Mucosa of rectum (tissue), 2 donors: ENCODE data around the gene NSD1.
A peak's percentile ranks its signal among the peaks of the same experiment; 100 is the strongest.

Source experiments
- H3K27ac ChIP-seq, 2 donors: one replicate each; pipeline ENCODE4 v1.7.0; 2013; ENCODE audit warnings: inconsistent platforms in 2 of 2, low read depth in 2 of 2, low read length in 2 of 2
- H3K27me3 ChIP-seq, 2 donors: one replicate each; pipeline ENCODE4 v1.7.0; 2013; ENCODE audit warnings: low read length in 2 of 2; ENCODE audit not compliant: control insufficient read depth in 2 of 2, insufficient read depth in 2 of 2
- H3K36me3 ChIP-seq, 2 donors: one replicate each; pipeline ENCODE4 v1.7.0; 2013; ENCODE audit warnings: low read length in 2 of 2; ENCODE audit not compliant: control insufficient read depth in 2 of 2, insufficient read depth in 2 of 2
- H3K4me1 ChIP-seq, 2 donors: one replicate each; pipeline ENCODE4 v1.7.0; 2013; ENCODE audit warnings: low read length in 2 of 2, mild to moderate bottlenecking in 1 of 2; ENCODE audit not compliant: control insufficient read depth in 2 of 2, insufficient read depth in 2 of 2
- H3K4me3 ChIP-seq, 2 donors: one replicate each; pipeline ENCODE4 v1.7.0; 2013; ENCODE audit warnings: low read length in 2 of 2
- H3K9ac ChIP-seq, 2 donors: one replicate each; pipeline ENCODE4 v1.7.0; 2013; ENCODE audit warnings: low read length in 2 of 2, low read depth in 1 of 2, mild to moderate bottlenecking in 1 of 2
- H3K9me3 ChIP-seq, 2 donors: one replicate each; pipeline ENCODE4 v1.7.0; 2013; ENCODE audit warnings: low read length in 2 of 2; ENCODE audit not compliant: control insufficient read depth in 2 of 2
- donor health status: healthy.
- donor health status: Normal muscosa, but diverticular disease.

Gene NSD1

DNA sequence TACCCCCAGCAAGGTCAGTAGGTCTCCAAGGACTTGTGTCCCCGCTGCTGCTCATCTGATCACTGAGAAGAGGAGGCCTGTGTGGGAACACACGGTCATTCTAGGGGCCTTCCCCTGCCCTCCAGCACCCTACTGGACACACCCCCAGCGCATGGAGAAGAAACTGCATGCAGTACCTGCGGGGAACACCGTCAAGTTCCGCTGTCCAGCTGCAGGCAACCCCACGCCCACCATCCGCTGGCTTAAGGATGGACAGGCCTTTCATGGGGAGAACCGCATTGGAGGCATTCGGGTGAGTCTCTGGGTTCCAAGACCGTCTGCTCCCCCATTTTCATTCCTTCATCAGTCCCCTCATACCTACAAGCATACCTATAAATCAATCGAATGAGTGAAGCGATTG is 42.8 kb upstream of the NSD1 start:
- Histone ChIP-seq H3K9me3 (no peaks in the 10 kb centered on the region), H3K36me3 (peaks cover 6 to 19% of the 10 kb centered on the region in 2 donors), H3K27me3 (no peaks in the 10 kb centered on the region)

DNA sequence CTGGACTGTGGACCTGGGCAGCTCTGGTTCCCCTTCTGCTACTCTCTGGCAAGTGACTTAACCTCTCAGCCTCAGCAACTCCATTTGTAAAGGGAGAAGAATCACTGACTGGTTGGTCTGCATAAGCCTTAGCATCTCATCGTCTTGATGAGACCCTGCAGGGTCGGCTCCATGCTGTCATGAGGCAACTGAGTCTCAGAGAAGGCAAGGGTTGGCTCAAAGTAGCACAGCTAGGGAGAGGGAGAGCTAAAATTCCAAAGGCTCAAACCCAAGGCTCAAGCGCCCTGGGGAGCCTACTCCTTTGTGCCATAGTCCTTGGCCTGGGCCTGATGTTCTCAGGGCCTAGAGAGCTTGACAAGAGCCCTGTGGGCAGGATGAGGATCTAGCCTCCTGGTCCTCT is 42.3 kb upstream of the NSD1 start:
- Histone ChIP-seq H3K27me3 (no peaks in the 10 kb centered on the region), H3K4me1 (peaks cover 28% of the 10 kb centered on the region in 2 donors), H3K9ac (no peak overlapping the region), H3K27ac (no peak overlapping the region), H3K4me3 (no peak overlapping the region), H3K9me3 (no peaks in the 10 kb centered on the region), H3K36me3 (peaks cover 7 to 19% of the 10 kb centered on the region in 2 donors)

More for the DNA sequence above, 42.8 kb upstream of the NSD1 start:
- Histone ChIP-seq H3K27ac (no peak overlapping the region), H3K9ac (no peak overlapping the region), H3K4me1 (peaks cover 32 to 33% of the 10 kb centered on the region in 2 donors), H3K4me3 (no peak overlapping the region)

DNA sequence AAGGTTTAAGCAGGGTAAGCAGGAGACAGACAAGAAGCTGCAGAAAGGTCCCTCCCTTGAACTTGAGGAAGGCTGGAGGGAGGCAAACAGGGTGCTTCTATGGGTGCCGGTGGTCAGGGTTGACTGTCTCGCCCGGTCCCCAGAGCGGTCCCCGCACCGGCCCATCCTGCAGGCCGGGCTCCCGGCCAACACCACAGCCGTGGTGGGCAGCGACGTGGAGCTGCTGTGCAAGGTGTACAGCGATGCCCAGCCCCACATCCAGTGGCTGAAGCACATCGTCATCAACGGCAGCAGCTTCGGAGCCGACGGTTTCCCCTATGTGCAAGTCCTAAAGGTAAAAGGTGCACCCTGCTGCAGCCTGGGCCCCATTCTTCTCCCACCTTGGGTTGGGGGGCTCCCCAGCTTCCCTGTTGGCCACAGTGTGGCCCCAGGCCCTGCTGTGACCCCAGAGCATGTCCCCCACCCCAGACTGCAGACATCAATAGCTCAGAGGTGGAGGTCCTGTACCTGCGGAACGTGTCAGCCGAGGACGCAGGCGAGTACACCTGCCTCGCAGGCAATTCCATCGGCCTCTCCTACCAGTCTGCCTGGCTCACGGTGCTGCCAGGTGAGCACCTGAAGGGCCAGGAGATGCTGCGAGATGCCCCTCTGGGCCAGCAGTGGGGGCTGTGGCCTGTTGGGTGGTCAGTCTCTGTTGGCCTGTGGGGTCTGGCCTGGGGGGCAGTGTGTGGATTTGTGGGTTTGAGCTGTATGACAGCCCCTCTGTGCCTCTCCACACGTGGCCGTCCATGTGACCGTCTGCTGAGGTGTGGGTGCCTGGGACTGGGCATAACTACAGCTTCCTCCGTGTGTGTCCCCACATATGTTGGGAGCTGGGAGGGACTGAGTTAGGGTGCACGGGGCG is 41.1 kb upstream of the NSD1 start:
- Histone ChIP-seq H3K4me1 (peaks cover 22 to 26% of the 10 kb centered on the region in 2 donors), H3K9ac (no peak overlapping the region), H3K4me3 (no peak overlapping the region), H3K27ac (no peak overlapping the region), H3K27me3 (no peaks in the 10 kb centered on the region), H3K9me3 (no peaks in the 10 kb centered on the region), H3K36me3 (peaks cover 8 to 19% of the 10 kb centered on the region in 2 donors)

DNA sequence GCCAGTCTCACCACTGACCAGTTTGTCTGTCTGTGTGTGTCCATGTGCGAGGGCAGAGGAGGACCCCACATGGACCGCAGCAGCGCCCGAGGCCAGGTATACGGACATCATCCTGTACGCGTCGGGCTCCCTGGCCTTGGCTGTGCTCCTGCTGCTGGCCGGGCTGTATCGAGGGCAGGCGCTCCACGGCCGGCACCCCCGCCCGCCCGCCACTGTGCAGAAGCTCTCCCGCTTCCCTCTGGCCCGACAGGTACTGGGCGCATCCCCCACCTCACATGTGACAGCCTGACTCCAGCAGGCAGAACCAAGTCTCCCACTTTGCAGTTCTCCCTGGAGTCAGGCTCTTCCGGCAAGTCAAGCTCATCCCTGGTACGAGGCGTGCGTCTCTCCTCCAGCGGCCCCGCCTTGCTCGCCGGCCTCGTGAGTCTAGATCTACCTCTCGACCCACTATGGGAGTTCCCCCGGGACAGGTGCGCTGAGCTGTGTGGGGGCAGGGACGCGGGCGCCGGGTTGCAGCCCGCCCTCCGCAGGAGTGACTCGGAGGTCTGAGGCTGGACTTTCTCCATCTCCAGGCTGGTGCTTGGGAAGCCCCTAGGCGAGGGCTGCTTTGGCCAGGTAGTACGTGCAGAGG is 40.4 kb upstream of the NSD1 start:
- H3K4me3 ChIP-seq: no peak overlapping the region
- H3K27ac ChIP-seq: no peak overlapping the region
- H3K27me3 ChIP-seq: no peaks in the 10 kb centered on the region
- H3K9ac ChIP-seq: no peak overlapping the region
- H3K9me3 ChIP-seq: no peaks in the 10 kb centered on the region
- H3K4me1 ChIP-seq: peaks cover 22 to 25% of the 10 kb centered on the region in 2 donors
- H3K36me3 ChIP-seq: peaks cover 8 to 19% of the 10 kb centered on the region in 2 donors

DNA sequence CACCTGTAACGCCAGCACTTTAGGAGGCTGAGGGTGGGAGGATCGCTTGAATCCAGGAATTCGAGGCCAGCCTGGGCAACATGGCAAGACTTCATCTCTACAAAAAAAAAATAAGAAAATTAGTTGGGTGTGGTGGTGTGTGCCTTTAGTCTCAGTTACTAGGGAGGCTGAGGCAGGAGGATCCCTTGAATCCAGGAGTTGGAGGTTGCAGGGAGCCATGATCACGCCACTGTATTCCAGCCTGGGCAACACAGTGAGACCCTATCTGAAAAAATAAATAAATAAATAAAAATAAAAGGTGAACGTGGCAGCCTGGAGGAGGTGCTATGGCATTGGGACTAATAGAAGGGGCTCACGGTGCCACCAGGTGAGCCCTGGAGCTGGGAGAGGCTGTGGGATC is 39.8 kb upstream of the NSD1 start:
- Histone ChIP-seq H3K9ac (no peak overlapping the region), H3K27me3 (no peaks in the 10 kb centered on the region), H3K27ac (peak overlapping the region in 1 of 2 donors; percentile 13), H3K36me3 (peaks cover 8 to 19% of the 10 kb centered on the region in 2 donors), H3K4me1 (peaks cover 19 to 25% of the 10 kb centered on the region in 2 donors), H3K4me3 (no peak overlapping the region), H3K9me3 (no peaks in the 10 kb centered on the region)

DNA sequence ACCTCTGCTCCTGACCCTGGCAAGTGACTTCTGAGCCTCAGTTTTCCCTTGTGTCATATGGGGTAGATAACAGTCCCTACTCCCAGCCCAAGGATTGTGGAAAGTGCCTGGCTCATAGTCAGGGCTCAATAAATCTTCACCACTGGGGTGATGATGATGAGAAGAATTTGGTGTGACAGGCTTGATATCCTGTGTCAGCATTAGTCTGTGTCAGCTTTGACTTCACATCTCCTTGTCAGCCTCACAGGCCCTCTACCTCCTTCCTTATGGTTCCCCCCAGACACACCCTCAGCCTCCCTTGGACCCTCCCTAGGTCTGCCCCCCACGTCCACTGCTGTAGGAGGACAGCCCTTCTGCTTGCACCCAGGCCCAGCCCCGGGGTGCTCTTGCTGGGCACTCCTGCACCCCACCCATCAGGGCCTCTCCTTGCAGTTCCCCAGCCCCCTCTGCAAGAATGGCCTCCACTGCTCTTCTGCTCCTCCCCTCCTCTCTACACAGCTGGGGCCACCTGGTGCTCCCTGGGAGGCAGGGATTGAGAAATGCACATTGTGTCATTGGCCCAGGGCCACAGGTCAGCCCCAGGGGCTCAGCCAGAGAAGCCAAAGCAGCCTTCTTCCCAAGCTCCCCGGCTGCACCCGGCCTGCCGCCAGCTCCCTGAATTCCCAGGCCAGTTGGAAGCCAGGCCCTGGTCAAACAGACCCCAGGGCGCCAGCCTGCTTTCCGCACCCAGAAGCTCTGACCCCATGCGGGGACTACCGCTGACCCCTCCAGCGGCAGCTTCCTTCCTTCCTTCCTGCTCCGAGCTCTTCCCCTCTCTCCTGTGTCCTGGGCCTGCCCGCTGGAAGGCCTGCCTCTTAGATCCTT is 39.1 kb upstream of the NSD1 start:
- Histone ChIP-seq H3K9me3 (no peaks in the 10 kb centered on the region), H3K27ac (peak overlapping the region; percentile 26 to 75), H3K4me1 (peaks cover 20 to 25% of the 10 kb centered on the region in 2 donors), H3K27me3 (no peaks in the 10 kb centered on the region), H3K36me3 (peaks cover 8 to 19% of the 10 kb centered on the region in 2 donors), H3K9ac (no peak overlapping the region), H3K4me3 (no peak overlapping the region)

DNA sequence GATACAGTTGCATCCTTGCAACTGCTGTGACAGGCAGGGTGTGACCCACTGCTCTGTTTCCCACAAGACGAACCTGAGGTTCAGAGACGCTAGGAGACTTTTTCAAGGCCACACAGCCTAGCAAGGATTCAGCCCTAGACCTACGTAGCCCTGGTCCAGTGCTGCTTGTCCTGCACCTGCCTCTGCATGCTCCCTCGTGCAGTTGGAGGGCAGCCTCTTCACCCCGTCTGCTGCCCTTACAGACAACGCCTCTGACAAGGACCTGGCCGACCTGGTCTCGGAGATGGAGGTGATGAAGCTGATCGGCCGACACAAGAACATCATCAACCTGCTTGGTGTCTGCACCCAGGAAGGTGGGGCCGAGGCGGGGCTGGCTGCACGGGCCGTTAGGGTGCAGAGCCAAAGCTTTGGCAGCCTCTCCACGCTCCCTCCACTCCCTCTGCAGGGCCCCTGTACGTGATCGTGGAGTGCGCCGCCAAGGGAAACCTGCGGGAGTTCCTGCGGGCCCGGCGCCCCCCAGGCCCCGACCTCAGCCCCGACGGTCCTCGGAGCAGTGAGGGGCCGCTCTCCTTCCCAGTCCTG is 38.4 kb upstream of the NSD1 start:
- no peak overlapping the region for H3K9ac ChIP-seq
- no peaks in the 10 kb centered on the region for H3K27me3 ChIP-seq
- H3K4me1 ChIP-seq: peaks cover 15 to 22% of the 10 kb centered on the region in 2 donors
- H3K4me3 ChIP-seq: no peak overlapping the region
- H3K36me3 ChIP-seq: peaks cover 8 to 19% of the 10 kb centered on the region in 2 donors
- no peaks in the 10 kb centered on the region for H3K9me3 ChIP-seq
- peak overlapping the region; percentile 35 to 75 for H3K27ac ChIP-seq

DNA sequence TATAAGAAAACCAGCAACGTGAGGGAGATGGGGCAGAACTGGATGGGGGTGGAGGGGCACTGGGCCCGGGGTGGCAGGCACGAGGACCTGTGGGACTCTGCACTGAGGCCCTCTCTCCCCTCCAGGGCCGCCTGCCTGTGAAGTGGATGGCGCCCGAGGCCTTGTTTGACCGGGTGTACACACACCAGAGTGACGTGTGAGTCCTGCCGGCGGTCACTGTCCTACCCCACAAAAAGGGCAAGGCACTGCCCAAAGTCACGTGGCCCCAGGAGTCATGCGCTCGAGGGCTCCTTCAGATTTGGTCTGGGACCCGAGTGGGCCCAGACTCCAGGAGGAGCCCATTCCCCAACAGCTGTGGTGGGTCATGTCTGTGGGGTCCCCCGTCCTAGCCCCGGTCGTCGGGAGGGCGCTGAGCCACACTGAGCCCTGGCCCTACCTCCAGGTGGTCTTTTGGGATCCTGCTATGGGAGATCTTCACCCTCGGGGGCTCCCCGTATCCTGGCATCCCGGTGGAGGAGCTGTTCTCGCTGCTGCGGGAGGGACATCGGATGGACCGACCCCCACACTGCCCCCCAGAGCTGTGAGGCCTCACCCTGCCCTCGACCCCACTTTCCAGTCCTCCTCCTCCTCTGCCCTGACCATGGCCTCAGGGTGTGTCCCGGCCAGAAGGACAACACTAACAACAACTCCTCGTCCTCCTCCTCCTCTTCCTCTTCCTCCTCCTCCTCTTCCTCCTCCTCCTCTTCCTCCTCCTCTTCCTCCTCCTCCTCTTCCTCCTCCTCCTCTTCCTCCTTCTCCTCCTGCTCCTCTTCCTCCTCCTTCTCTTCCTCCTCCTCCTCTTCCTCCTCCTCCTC is 37.2 kb upstream of the NSD1 start:
- Histone ChIP-seq H3K27ac (peak overlapping the region in 1 of 2 donors; percentile 48), H3K4me1 (peaks cover 12 to 20% of the 10 kb centered on the region in 2 donors), H3K36me3 (peaks cover 8 to 14% of the 10 kb centered on the region in 2 donors), H3K27me3 (peaks cover 0 to 3% of the 10 kb centered on the region in 2 donors), H3K9me3 (no peaks in the 10 kb centered on the region), H3K9ac (peak overlapping the region in 1 of 2 donors; percentile 2), H3K4me3 (no peak overlapping the region)
